ENCODE results near the gene SEC23A.

DNA sequence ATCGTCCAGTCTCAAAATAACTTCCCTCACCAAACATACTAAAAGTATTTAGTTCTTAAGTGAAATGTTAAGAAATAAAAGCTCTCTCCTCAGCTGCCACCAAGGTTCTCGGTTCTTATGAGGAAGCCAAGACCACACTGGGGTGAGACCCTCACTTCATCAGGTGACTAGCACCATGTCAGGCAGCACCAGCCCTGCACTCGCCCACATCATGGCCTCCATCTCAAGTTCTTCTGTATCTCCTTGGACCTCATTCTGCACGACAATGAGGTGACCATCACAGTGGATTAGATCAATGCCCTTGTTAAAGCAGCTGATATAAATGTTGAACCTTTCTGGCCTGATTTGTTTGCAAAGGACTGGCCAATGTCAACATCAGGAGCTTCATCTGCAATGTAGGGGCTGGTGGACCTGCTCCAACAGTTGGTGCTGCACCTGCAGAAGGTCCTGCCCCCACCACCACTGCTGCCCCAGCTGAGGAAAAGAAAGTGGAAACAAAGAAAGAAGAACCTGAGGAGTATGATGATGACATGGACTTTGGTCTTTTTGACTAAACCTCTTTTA, 12.4 kb downstream of the SEC23A start:
- no peak for TF ChIP-seq ZNF416 (tag by site-specific recombination; IDR thresholded peaks at IDR 0.05)
- TF ChIP-seq, protein P1, sequence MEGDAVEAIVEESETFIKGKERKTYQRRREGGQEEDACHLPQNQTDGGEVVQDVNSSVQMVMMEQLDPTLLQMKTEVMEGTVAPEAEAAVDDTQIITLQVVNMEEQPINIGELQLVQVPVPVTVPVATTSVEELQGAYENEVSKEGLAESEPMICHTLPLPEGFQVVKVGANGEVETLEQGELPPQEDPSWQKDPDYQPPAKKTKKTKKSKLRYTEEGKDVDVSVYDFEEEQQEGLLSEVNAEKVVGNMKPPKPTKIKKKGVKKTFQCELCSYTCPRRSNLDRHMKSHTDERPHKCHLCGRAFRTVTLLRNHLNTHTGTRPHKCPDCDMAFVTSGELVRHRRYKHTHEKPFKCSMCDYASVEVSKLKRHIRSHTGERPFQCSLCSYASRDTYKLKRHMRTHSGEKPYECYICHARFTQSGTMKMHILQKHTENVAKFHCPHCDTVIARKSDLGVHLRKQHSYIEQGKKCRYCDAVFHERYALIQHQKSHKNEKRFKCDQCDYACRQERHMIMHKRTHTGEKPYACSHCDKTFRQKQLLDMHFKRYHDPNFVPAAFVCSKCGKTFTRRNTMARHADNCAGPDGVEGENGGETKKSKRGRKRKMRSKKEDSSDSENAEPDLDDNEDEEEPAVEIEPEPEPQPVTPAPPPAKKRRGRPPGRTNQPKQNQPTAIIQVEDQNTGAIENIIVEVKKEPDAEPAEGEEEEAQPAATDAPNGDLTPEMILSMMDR (tag by site-specific recombination; IDR thresholded peaks at IDR 0.05), result no peak
- TF ChIP-seq TRIM28 (IDR thresholded peaks at IDR 0.05; ENCODE audit: borderline replicate concordance, low read length), result no peak

Data from HEK293 (cell line).